ENCODE measurements around the gene ABCC1. TPM values are rescaled to one million over a fixed set of nuclear protein-coding genes. Genes with fewer than 3 reads are reported as not detected.

ABCC1 gene
- total and polyA plus RNA-seq, 2 of the 4 experiments (the other 2 are of a cell fraction), result 39.4 to 66.0 TPM

GRCh38 chr16:16096121-16096857 is 146.9 kb downstream of the ABCC1 start:
- peaks cover 65% of the 10 kb centered on the region for H3K36me3 ChIP-seq (ENCODE audit: control insufficient read depth, insufficient read depth, low read length)
- H3K18ac ChIP-seq (ENCODE audit: low read depth, low read length), result peak overlapping the region; percentile 52
- POLR2A ChIA-PET (ENCODE audit: unreplicated experiment), result interaction anchor here (0.6 kb wide), 2 partner anchors 36 to 248 kb away, joined by 3 to 12 read pairs; no protein-coding TSS in a partner anchor
- peaks cover 45 to 87% of the 10 kb centered on the region in 2 experiments for H3K79me1 ChIP-seq (ENCODE audit: low read depth in 1 of 2, low read length in 2 of 2)
- H4K8ac ChIP-seq (ENCODE audit: low read depth in 2 of 2, low read length in 2 of 2), result peak overlapping the region; percentile 33 to 86
- H3K9me3 ChIP-seq (ENCODE audit: control insufficient read depth, insufficient read depth, low read length), result no peaks in the 10 kb centered on the region
- peak overlapping the region; percentile 98 for H2AK5ac ChIP-seq (ENCODE audit: low read depth, low read length)
- H2BK120ac ChIP-seq (ENCODE audit: low read depth, low read length), result peak overlapping the region; percentile 87
- TF ChIP-seq RCOR1 (IDR thresholded peaks at IDR 0.05; ENCODE audit: insufficient replicate concordance, low read length) (no peak), CTCF (conservative IDR thresholded peaks at IDR 0.05; ENCODE audit: low read depth, low read length) (peak; percentile 44), MAZ (IDR thresholded peaks at IDR 0.05; ENCODE audit: borderline replicate concordance, low read depth, low read length) (peak; percentile 43; the same call in 1 of the 2 replicates), MAFK (IDR thresholded peaks at IDR 0.05; ENCODE audit: low read depth, low read length) (no peak), SMC3 (IDR thresholded peaks at IDR 0.05; ENCODE audit: low read depth, low read length) (no peak)
- H3K9ac ChIP-seq (ENCODE audit: low read depth, low read length), result peak overlapping the region; percentile 58
- dilution Hi-C loops (cut with HindIII; ENCODE audit: low sequenced_read_pairs, unreplicated experiment) (no loop called here), in situ Hi-C loops (cut with MboI; ENCODE audit: low sequenced_read_pairs) (no loop called here), intact Hi-C loops (cut with micrococcal nuclease) (no loop called here)
- no peaks in the 10 kb centered on the region for H3K27me3 ChIP-seq (ENCODE audit: control insufficient read depth, insufficient read depth, low read length)
- H2BK5ac ChIP-seq (ENCODE audit: low read depth, low read length, poor library complexity, severe bottlenecking), result peak overlapping the region; percentile 55
- H3K4me2 ChIP-seq (ENCODE audit: low read depth, low read length), result peak overlapping the region; percentile 16
- no peak overlapping the region for H3K4me3 ChIP-seq (ENCODE audit: insufficient read depth, low read depth, low read length)
- H3K4me1 ChIP-seq (ENCODE audit: control insufficient read depth, insufficient read depth, low read length), result peaks cover 23% of the 10 kb centered on the region
- peak overlapping the region; percentile 50 for H3K56ac ChIP-seq (ENCODE audit: extremely low read depth, insufficient read depth, low read length)
- peak; percentile 82 for DNase-seq
- H2BK15ac ChIP-seq (ENCODE audit: low read depth, low read length), result peak overlapping the region; percentile 84; the same call in 2 of the 3 replicates
- H2AK9ac ChIP-seq (replicated peaks; ENCODE audit: low read depth, low read length, poor library complexity), result peak overlapping the region; percentile 82
- H3K23ac ChIP-seq (ENCODE audit: low read depth, low read length), result peak overlapping the region; percentile 73
- H3K4ac ChIP-seq (ENCODE audit: low read depth, low read length), result peak overlapping the region; percentile 82
- H3K14ac ChIP-seq (replicated peaks; ENCODE audit: low read depth, low read length), result peak overlapping the region; percentile 86
- H4K5ac ChIP-seq (ENCODE audit: low read depth, low read length), result peak overlapping the region; percentile 51; the same call in 1 of the 2 replicates
- BruUV-seq (replicated peaks), result no TSS peak
- peak overlapping the region; percentile 67 for H2AFZ ChIP-seq (replicated peaks; ENCODE audit: low read length, poor library complexity)
- WGBS, 2 experiments (ENCODE audit: extremely low coverage in 2 of 2, insufficient read length in 1 of 2), result no CpG with 5 or more reads among the region's 14 CpGs
- peaks cover 48% of the 10 kb centered on the region for H4K20me1 ChIP-seq (ENCODE audit: insufficient read depth, low read length)
- CTCF ChIA-PET, result interaction anchor here (0.5 to 0.9 kb wide), 7 partner anchors 18 to 410 kb away, joined by 3 to 7 read pairs (median 3); no protein-coding TSS in a partner anchor
- H3K27ac ChIP-seq (ENCODE audit: insufficient read depth, low read length), result peak overlapping the region; percentile 84
- H2BK20ac ChIP-seq (ENCODE audit: low read depth, low read length), result peak overlapping the region; percentile 70
- H4K91ac ChIP-seq (ENCODE audit: insufficient read depth, low read depth, low read length), result peak overlapping the region; percentile 89
- peaks cover 32% of the 10 kb centered on the region for H3K9me1 ChIP-seq (ENCODE audit: insufficient read depth, low read length)
- ATAC-seq (ENCODE audit: low read depth), result peak; percentile 82

All from IMR-90 (cell line).